Suprapubic skin (tissue), 4 donors: ENCODE results near the gene TXNDC8.

ENCODE experiments used
- EP300 ChIP-seq: sonication (generic); formaldehyde crosslinking; IDR thresholded peaks from one replicate; pipeline ENCODE4 v1.6.1; 2017; ENCODE audit warnings: antibody characterized with exemption
- POLR2A ChIP-seq, 2 donors: fragments of 450-650 bp; IDR thresholded peaks; one replicate each; pipeline ENCODE4 v1.6.1; 2017; ENCODE audit warnings: antibody characterized with exemption in 2 of 2, mild to moderate bottlenecking in 2 of 2, moderate library complexity in 2 of 2
- POLR2AphosphoS5 ChIP-seq, 3 donors: sonication (generic); formaldehyde crosslinking; IDR thresholded peaks; one replicate each; pipeline ENCODE4 v1.6.1; 2017; ENCODE audit warnings: antibody characterized with exemption in 3 of 3
- TF ChIP-seq, protein P1 (sequence below), 2 donors: fragments of 200-600 bp in 1 of 2; fragments of 450-650 bp in 1 of 2; sonication (generic) in 1 of 2; IDR thresholded peaks; one replicate each; pipeline ENCODE4 v1.5.1; 2016 to 2019; ENCODE audit warnings: antibody characterized with exemption in 2 of 2, mild to moderate bottlenecking in 1 of 2, moderate library complexity in 1 of 2

DNA sequence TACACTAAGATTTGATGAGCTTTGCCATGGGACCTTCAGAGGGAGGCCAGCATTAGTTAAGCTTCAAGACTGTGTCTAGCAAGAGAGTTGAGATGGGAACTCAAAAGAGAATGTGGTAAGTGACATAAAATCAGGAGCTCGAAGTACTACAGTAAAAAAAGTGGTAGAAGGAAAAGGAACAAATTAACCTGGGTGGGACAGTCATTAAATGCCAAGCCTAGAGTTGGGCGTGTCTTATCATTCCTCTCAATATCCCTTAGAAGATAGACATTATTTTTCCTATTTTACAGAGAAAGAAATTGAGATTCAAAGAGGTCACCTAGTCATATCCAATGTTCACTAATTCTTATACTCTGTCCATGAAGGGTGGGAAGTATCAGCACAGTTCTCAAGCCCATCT, 78.1 kb downstream of the TXNDC8 start:
- no peak for TF ChIP-seq EP300
- TF ChIP-seq, protein P1, sequence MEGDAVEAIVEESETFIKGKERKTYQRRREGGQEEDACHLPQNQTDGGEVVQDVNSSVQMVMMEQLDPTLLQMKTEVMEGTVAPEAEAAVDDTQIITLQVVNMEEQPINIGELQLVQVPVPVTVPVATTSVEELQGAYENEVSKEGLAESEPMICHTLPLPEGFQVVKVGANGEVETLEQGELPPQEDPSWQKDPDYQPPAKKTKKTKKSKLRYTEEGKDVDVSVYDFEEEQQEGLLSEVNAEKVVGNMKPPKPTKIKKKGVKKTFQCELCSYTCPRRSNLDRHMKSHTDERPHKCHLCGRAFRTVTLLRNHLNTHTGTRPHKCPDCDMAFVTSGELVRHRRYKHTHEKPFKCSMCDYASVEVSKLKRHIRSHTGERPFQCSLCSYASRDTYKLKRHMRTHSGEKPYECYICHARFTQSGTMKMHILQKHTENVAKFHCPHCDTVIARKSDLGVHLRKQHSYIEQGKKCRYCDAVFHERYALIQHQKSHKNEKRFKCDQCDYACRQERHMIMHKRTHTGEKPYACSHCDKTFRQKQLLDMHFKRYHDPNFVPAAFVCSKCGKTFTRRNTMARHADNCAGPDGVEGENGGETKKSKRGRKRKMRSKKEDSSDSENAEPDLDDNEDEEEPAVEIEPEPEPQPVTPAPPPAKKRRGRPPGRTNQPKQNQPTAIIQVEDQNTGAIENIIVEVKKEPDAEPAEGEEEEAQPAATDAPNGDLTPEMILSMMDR (IDR thresholded peaks at IDR 0.05): no peak
- no peak for TF ChIP-seq POLR2A (IDR thresholded peaks at IDR 0.05)
- TF ChIP-seq POLR2AphosphoS5 (IDR thresholded peaks at IDR 0.05): no peak
